MM.1S (cell line): ENCODE results near the gene MYO1E.

ENCODE experiments used
- EZH2 ChIP-seq: fragments of 300-600 bp; sonication (generic); optimal IDR thresholded peaks from 2 replicates; pipeline ENCODE3; 2017; ENCODE audit warnings: low read depth, mild to moderate bottlenecking, antibody characterized with exemption, low read length, mixed read lengths
- EZH2phosphoT487 ChIP-seq: fragments of 300-600 bp; sonication (generic); IDR thresholded peaks from 2 replicates; pipeline ENCODE4 v1.6.1; 2018; ENCODE audit warnings: antibody characterized with exemption, low read length
- TF ChIP-seq, protein P1 (sequence below): fragments of 300-600 bp; sonication (generic); IDR thresholded peaks from 2 replicates; pipeline ENCODE4 v1.5.1; 2016; ENCODE audit warnings: antibody characterized with exemption, low read length, mixed read lengths

- TF ChIP-seq EZH2phosphoT487 (no peak), EZH2 (no peak)
- TF ChIP-seq, protein P1, sequence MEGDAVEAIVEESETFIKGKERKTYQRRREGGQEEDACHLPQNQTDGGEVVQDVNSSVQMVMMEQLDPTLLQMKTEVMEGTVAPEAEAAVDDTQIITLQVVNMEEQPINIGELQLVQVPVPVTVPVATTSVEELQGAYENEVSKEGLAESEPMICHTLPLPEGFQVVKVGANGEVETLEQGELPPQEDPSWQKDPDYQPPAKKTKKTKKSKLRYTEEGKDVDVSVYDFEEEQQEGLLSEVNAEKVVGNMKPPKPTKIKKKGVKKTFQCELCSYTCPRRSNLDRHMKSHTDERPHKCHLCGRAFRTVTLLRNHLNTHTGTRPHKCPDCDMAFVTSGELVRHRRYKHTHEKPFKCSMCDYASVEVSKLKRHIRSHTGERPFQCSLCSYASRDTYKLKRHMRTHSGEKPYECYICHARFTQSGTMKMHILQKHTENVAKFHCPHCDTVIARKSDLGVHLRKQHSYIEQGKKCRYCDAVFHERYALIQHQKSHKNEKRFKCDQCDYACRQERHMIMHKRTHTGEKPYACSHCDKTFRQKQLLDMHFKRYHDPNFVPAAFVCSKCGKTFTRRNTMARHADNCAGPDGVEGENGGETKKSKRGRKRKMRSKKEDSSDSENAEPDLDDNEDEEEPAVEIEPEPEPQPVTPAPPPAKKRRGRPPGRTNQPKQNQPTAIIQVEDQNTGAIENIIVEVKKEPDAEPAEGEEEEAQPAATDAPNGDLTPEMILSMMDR: no peak
These were observed 50.5 kb downstream of the MYO1E start for GRCh38 chr15:59322056-59322759.
